GM12878 (cell line): ENCODE data around the gene ATP6V0C.

Source experiments
- CTCF ChIP-seq, 3 experiments: IDR thresholded peaks in 2 of 3; conservative IDR thresholded peaks in 1 of 3; 2 replicates each; pipeline ENCODE4 v1.5.1; 2011; ENCODE audit warnings: low read depth in 3 of 3, low read length in 3 of 3, mild to moderate bottlenecking in 3 of 3, control low read depth in 2 of 3, moderate library complexity in 2 of 3, inconsistent platforms in 1 of 3, mixed read lengths in 1 of 3; ENCODE audit not compliant: control insufficient read depth in 2 of 3, insufficient read depth in 1 of 3; ENCODE audit errors: extremely low read depth in 1 of 3
- FOXK2 ChIP-seq: fragments of 450-650 bp; IDR thresholded peaks from 2 replicates; pipeline ENCODE4 v1.6.1; 2017; ENCODE audit warnings: mild to moderate bottlenecking, moderate library complexity
- MAX ChIP-seq: IDR thresholded peaks from 2 replicates; pipeline ENCODE4 v1.6.1; 2012; ENCODE audit warnings: low read depth, low read length, improper control_type of control experiment
- MLLT1 ChIP-seq: fragments of 450-650 bp; IDR thresholded peaks from 2 replicates; pipeline ENCODE4 v1.6.1; 2016; ENCODE audit warnings: mild to moderate bottlenecking
- NRF1 ChIP-seq: conservative IDR thresholded peaks from 2 replicates; pipeline ENCODE4 v1.6.1; 2011; ENCODE audit warnings: mild to moderate bottlenecking, low read depth, low read length, improper control_type of control experiment
- POLR2A ChIP-seq: IDR thresholded peaks from 2 replicates; pipeline ENCODE4 v1.6.1; 2011; ENCODE audit warnings: low read depth, mild to moderate bottlenecking, low read length
- POLR2AphosphoS5 ChIP-seq: IDR thresholded peaks from 2 replicates; pipeline ENCODE4 v1.6.1; 2011; ENCODE audit warnings: mild to moderate bottlenecking, low read length, inconsistent platforms
- SMARCA5 ChIP-seq: fragments of 450-650 bp; IDR thresholded peaks from 2 replicates; pipeline ENCODE4 v1.6.1; 2017; ENCODE audit warnings: mild to moderate bottlenecking
- SPI1 ChIP-seq: IDR thresholded peaks from 2 replicates; pipeline ENCODE4 v1.6.1; 2011; ENCODE audit warnings: low read depth, mild to moderate bottlenecking, low read length, moderate library complexity, borderline replicate concordance; ENCODE audit not compliant: insufficient read depth
- TAF1 ChIP-seq: IDR thresholded peaks from 2 replicates; pipeline ENCODE4 v1.6.1; 2011; ENCODE audit warnings: mild to moderate bottlenecking, low read depth, low read length, borderline replicate concordance

GRCh38 chr16:2487517-2487842, 26.3 kb upstream of the ATP6V0C start:
- no peak for TF ChIP-seq CTCF (IDR thresholded peaks at IDR 0.05 in 2 of 3, conservative IDR thresholded peaks at IDR 0.05 in 1 of 3; ENCODE audit: control insufficient read depth in 2 of 3, extremely low read depth in 1 of 3, insufficient read depth in 1 of 3, low read depth in 3 of 3, low read length in 3 of 3)
- no peak for TF ChIP-seq MAX
- no peak for TF ChIP-seq SMARCA5
- no peak for TF ChIP-seq MLLT1
- TF ChIP-seq NRF1, result no peak
- TF ChIP-seq POLR2AphosphoS5, result no peak
- TF ChIP-seq SPI1, result no peak
- TF ChIP-seq POLR2A, result no peak
- TF ChIP-seq TAF1, result no peak
- TF ChIP-seq FOXK2, result no peak
